Measurements from ENCODE around the gene ITPRIPL2.
A peak's percentile ranks its signal among the peaks of the same experiment; 100 is the strongest.

ITPRIPL2 gene

DNA sequence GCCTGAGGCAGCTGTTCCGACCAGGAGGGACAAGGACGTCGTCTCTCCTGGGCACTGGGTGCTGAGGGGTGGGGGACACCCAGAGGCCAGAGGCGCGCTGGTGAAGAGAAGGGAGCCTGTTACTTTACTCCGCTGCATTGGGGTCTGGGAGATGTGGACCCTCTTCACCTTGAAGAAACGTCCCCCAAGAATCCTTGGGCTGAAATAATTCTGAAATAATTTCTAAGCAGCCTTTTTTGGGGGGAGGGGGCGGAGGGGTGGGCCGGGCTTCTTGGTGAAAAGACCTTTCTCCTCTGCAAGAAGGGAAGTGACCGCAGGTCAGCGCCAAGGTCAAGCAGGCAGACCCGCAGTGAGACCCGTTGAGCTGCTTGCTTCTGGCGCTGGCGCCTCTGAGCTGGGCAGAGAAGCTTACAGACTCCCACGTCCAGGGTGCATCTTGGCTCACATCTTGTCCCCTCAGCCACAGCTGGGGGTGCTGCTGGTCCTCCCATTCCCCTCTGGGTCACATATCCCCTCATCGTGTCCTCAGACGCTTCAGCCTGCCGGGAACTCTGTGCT, 55.4 kb downstream of the ITPRIPL2 start:
- DNase-seq (ENCODE audit: low spot score), result no peak
- Histone ChIP-seq H3K4me3 (peak overlapping the region; percentile 73), H3K27ac (no peak overlapping the region)
- TF ChIP-seq, protein P1, sequence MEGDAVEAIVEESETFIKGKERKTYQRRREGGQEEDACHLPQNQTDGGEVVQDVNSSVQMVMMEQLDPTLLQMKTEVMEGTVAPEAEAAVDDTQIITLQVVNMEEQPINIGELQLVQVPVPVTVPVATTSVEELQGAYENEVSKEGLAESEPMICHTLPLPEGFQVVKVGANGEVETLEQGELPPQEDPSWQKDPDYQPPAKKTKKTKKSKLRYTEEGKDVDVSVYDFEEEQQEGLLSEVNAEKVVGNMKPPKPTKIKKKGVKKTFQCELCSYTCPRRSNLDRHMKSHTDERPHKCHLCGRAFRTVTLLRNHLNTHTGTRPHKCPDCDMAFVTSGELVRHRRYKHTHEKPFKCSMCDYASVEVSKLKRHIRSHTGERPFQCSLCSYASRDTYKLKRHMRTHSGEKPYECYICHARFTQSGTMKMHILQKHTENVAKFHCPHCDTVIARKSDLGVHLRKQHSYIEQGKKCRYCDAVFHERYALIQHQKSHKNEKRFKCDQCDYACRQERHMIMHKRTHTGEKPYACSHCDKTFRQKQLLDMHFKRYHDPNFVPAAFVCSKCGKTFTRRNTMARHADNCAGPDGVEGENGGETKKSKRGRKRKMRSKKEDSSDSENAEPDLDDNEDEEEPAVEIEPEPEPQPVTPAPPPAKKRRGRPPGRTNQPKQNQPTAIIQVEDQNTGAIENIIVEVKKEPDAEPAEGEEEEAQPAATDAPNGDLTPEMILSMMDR (IDR thresholded peaks at IDR 0.05), result no peak

DNA sequence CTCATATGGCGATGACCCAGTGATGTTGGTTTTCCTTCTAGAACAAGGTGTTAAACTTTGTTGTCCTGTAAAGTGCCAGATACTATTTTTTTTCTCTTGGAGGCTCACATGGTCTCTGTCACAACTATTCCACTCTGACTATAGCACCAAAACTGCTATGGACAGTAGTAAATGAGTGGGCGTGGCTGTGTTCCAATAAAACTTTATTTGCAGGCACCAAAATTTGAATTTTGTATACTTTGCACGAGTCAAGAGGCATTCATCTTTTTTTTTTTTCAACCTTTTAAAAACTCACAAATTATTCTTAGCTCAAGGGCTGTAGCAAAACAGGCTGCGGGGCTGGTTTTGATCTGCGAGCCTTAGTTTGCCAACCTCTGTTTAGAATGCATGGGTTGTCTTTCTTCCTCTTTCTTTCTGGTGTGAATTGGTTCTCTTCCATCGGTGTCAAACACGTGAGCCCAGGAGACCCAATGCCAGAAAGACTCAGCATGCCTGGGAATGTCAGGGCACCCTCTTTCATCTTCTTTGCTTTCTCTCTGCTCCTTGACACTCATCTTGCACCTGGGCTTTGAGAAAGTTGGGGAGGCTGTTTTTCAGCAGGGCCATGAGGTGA, 56.4 kb downstream of the ITPRIPL2 start:
- Histone ChIP-seq H3K4me3 (no peak overlapping the region), H3K27ac (no peak overlapping the region)
- TF ChIP-seq, protein P1 (IDR thresholded peaks at IDR 0.05), result no peak
- no peak for DNase-seq (ENCODE audit: low spot score)

Data from coronary artery (tissue), 2 donors.